GM12864 (cell line): ENCODE data around the gene GAS6.
"Not testable (repeated sequence)": the region's sequence is repeated elsewhere in the genome, so short reads cannot be mapped to it uniquely, and the experiment has no call there.

Experiments used
- DNase-seq: peaks from one replicate; pipeline ENCODE4 v3.0.0-alpha.2; 2011; ENCODE audit warnings: low read depth
- H3K4me3 ChIP-seq: 2 replicates; pipeline ENCODE4 v1.5.1; 2011; ENCODE audit warnings: mild to moderate bottlenecking, low read depth, low read length, control low read depth
- CTCF ChIP-seq: IDR thresholded peaks from 2 replicates; pipeline ENCODE4 v1.5.1; 2011; ENCODE audit warnings: low read depth, mild to moderate bottlenecking, moderate library complexity, low read length, control low read depth, inconsistent platforms; ENCODE audit errors: missing control alignments

The GAS6 gene

GRCh38 chr13:113839536-113840204, 24.2 kb downstream of the GAS6 start:
- no peak overlapping the region for H3K4me3 ChIP-seq
- TF ChIP-seq CTCF = no peak
- no peak for DNase-seq

- no peak for TF ChIP-seq CTCF
- no peak overlapping the region for H3K4me3 ChIP-seq
- no peak for DNase-seq
Measured at GRCh38 chr13:113838711-113839201, 25.1 kb downstream of the GAS6 start.

- no peak for TF ChIP-seq CTCF
- DNase-seq = no peak
- H3K4me3 ChIP-seq = no peak overlapping the region
Measured at GRCh38 chr13:113837560-113838355, 26.1 kb downstream of the GAS6 start.

- no peak overlapping the region for H3K4me3 ChIP-seq
- DNase-seq = no peak
- no peak for TF ChIP-seq CTCF
Measured at GRCh38 chr13:113836768-113837559, 26.9 kb downstream of the GAS6 start.

- H3K4me3 ChIP-seq = no peak overlapping the region
- TF ChIP-seq CTCF = no peak
- no peak for DNase-seq
Measured at GRCh38 chr13:113835461-113836270, 28.2 kb downstream of the GAS6 start.

GRCh38 chr13:113834496-113835200, 29.2 kb downstream of the GAS6 start:
- H3K4me3 ChIP-seq = no peak overlapping the region
- no peak for TF ChIP-seq CTCF
- DNase-seq = no peak

- DNase-seq, H3K4me3 ChIP-seq: not testable (repeated sequence)
Measured at GRCh38 chr13:113834006-113834405, 29.9 kb downstream of the GAS6 start.
